ENCODE measurements around the gene ZCCHC10. TPM values are rescaled to one million over a fixed set of nuclear protein-coding genes. Genes with fewer than 3 reads are reported as not detected.

The ZCCHC10 gene
- total and polyA plus RNA-seq, 2 of the 4 experiments (the other 2 are of a cell fraction): 4.1 to 20.4 TPM

GRCh38 chr5:133054697-133055471 lies 28.5 kb upstream of the ZCCHC10 start:
- Histone ChIP-seq H3K36me3 (ENCODE audit: control insufficient read depth, insufficient read depth, low read length) (no peaks in the 10 kb centered on the region), H3K9me3 (ENCODE audit: control insufficient read depth, insufficient read depth, low read length) (no peaks in the 10 kb centered on the region), H2BK120ac (ENCODE audit: low read depth, low read length) (no peak overlapping the region), H2AK9ac (replicated peaks; ENCODE audit: low read depth, low read length, poor library complexity) (no peak overlapping the region), H2BK15ac (ENCODE audit: low read depth, low read length) (no peak overlapping the region), H3K9me1 (ENCODE audit: insufficient read depth, low read length) (peaks cover 23% of the 10 kb centered on the region), H4K20me1 (ENCODE audit: insufficient read depth, low read length) (peaks cover 72% of the 10 kb centered on the region), H3K27me3 (ENCODE audit: control insufficient read depth, insufficient read depth, low read length) (no peaks in the 10 kb centered on the region), H3K4me3 (ENCODE audit: insufficient read depth, low read depth, low read length) (no peak overlapping the region), H3K23ac (ENCODE audit: low read depth, low read length) (no peak overlapping the region), H3K4ac (ENCODE audit: low read depth, low read length) (no peak overlapping the region), H3K9ac (ENCODE audit: low read depth, low read length) (no peak overlapping the region), H3K14ac (replicated peaks; ENCODE audit: low read depth, low read length) (no peak overlapping the region), H4K5ac (ENCODE audit: low read depth, low read length) (no peak overlapping the region), H4K8ac (ENCODE audit: low read depth in 2 of 2, low read length in 2 of 2) (no peak overlapping the region), H2BK20ac (ENCODE audit: low read depth, low read length) (no peak overlapping the region), H3K27ac (ENCODE audit: insufficient read depth, low read length) (no peak overlapping the region), H3K4me2 (ENCODE audit: low read depth, low read length) (no peak overlapping the region), H3K79me1 (ENCODE audit: low read depth in 1 of 2, low read length in 2 of 2) (peaks cover 15 to 53% of the 10 kb centered on the region in 2 experiments), H2AFZ (replicated peaks; ENCODE audit: low read length, poor library complexity) (no peak overlapping the region), H2BK5ac (ENCODE audit: low read depth, low read length, poor library complexity, severe bottlenecking) (no peak overlapping the region), H3K56ac (ENCODE audit: extremely low read depth, insufficient read depth, low read length) (no peak overlapping the region), H2AK5ac (ENCODE audit: low read depth, low read length) (no peak overlapping the region), H4K91ac (ENCODE audit: insufficient read depth, low read depth, low read length) (no peak overlapping the region), H3K4me1 (ENCODE audit: control insufficient read depth, insufficient read depth, low read length) (peaks cover 1% of the 10 kb centered on the region; the same call in 1 of the 2 replicates), H3K18ac (ENCODE audit: low read depth, low read length) (no peak overlapping the region)
- DNase-seq: no peak
- in situ Hi-C loops (cut with MboI; ENCODE audit: low sequenced_read_pairs) (no loop called here), intact Hi-C loops (cut with micrococcal nuclease) (no loop called here), dilution Hi-C loops (cut with HindIII; ENCODE audit: low sequenced_read_pairs, unreplicated experiment) (no loop called here)
- WGBS, 2 experiments (ENCODE audit: extremely low coverage in 2 of 2, insufficient read length in 1 of 2): 80% methylated on average over 1 of the region's 7 CpGs; no CpG with 5 or more reads in 1 of the 2 experiments
- TF ChIP-seq NFE2L2 (IDR thresholded peaks at IDR 0.05; ENCODE audit: low read depth, low read length) (no peak), MAZ (IDR thresholded peaks at IDR 0.05; ENCODE audit: borderline replicate concordance, low read depth, low read length) (no peak), USF2 (IDR thresholded peaks at IDR 0.05; ENCODE audit: low read depth, low read length) (no peak), MXI1 (IDR thresholded peaks at IDR 0.05; ENCODE audit: borderline replicate concordance, low read depth, low read length) (no peak), RCOR1 (IDR thresholded peaks at IDR 0.05; ENCODE audit: insufficient replicate concordance, low read length) (no peak), MAFK (IDR thresholded peaks at IDR 0.05; ENCODE audit: low read depth, low read length) (no peak)
- CTCF ChIA-PET: no interaction called here
- no TSS peak for BruUV-seq (replicated peaks)
- POLR2A ChIA-PET (ENCODE audit: unreplicated experiment): no interaction called here
- no peak for ATAC-seq (ENCODE audit: low read depth)
